ENCODE measurements around the gene HYOU1. TPM values are rescaled to one million over a fixed set of nuclear protein-coding genes. Genes with fewer than 3 reads are reported as not detected.

HYOU1 gene
- total RNA-seq, 5 donors from 2014 or later (not counting 1 experiment from before 2014, with no cell fraction given) = 91.2 to 113 (median 112) TPM

- ChIA-PET CTCF (no interaction called here), POLR2A (no interaction called here)
- H3K9me3 Mint-ChIP-seq = no peaks in the 10 kb centered on the region
- Histone ChIP-seq H3K27ac (ENCODE audit: low read length) (no peak overlapping the region), H3K4me3 (ENCODE audit: control insufficient read depth in 1 of 2, extremely low read depth in 1 of 2, low read length in 1 of 2) (no peak overlapping the region), H3K9me3 (no peaks in the 10 kb centered on the region), H3K27me3 (replicated peaks in 1 of 2; ENCODE audit: control insufficient read depth in 2 of 2, extremely low read depth in 1 of 2, insufficient read depth in 2 of 2, low read length in 1 of 2) (no peaks in the 10 kb centered on the region), H3K4me1 (ENCODE audit: control insufficient read depth in 1 of 2, extremely low read depth in 1 of 2, insufficient read depth in 2 of 2, low read length in 2 of 2) (peaks cover 6 to 26% of the 10 kb centered on the region in 2 experiments), H3K36me3 (ENCODE audit: control insufficient read depth in 2 of 2, extremely low read depth in 1 of 2, insufficient read depth in 1 of 2, low read length in 1 of 2) (peaks cover 42 to 81% of the 10 kb centered on the region in 2 donors)
- no peak overlapping the region for H3K27ac Mint-ChIP-seq
- WGBS (ENCODE audit: insufficient coverage) = 84% methylated on average over 15 of the region's 23 CpGs
- peaks cover 24 to 36% (median 24%) of the 10 kb centered on the region in 3 donors for H3K4me1 Mint-ChIP-seq
- H3K27me3 Mint-ChIP-seq = no peaks in the 10 kb centered on the region
- no peak overlapping the region for H3K4me3 Mint-ChIP-seq
- peaks cover 72% of the 10 kb centered on the region for H3K36me3 Mint-ChIP-seq
- DNase-seq = no peak
- ATAC-seq (replicated peaks in 1 of 4) = no peak
Observed at GRCh38 chr11:119052163-119052814, 4.7 kb downstream of the HYOU1 start.

GRCh38 chr11:119051440-119052162 is 5.4 kb downstream of the HYOU1 start:
- no peak overlapping the region for H3K4me3 ChIP-seq (ENCODE audit: control insufficient read depth in 1 of 2, extremely low read depth in 1 of 2, low read length in 1 of 2)
- H3K9me3 ChIP-seq = no peaks in the 10 kb centered on the region
- H3K27me3 Mint-ChIP-seq = no peaks in the 10 kb centered on the region
- peaks cover 44 to 86% of the 10 kb centered on the region in 2 donors for H3K36me3 ChIP-seq (ENCODE audit: control insufficient read depth in 2 of 2, extremely low read depth in 1 of 2, insufficient read depth in 1 of 2, low read length in 1 of 2)
- H3K27me3 ChIP-seq (replicated peaks in 1 of 2; ENCODE audit: control insufficient read depth in 2 of 2, extremely low read depth in 1 of 2, insufficient read depth in 2 of 2, low read length in 1 of 2) = no peaks in the 10 kb centered on the region
- H3K4me3 Mint-ChIP-seq = no peak overlapping the region
- ChIA-PET CTCF (no interaction called here), POLR2A (interaction anchor here in 1 of 2 donors (1.8 kb wide), 1 partner anchor 16 kb away, joined by 5 read pairs; the partner anchor contains the start of gene VPS11)
- no peak overlapping the region for H3K27ac Mint-ChIP-seq
- 49% methylated on average over 10 of the region's 17 CpGs for WGBS (ENCODE audit: insufficient coverage)
- DNase-seq (peak in 4 of 35 experiments; percentile 11 to 57 (median 16)), ATAC-seq (replicated peaks in 1 of 4) (peak in 1 of 4 experiments; percentile 31)
- H3K27ac ChIP-seq (ENCODE audit: low read length) = no peak overlapping the region
- peaks cover 78% of the 10 kb centered on the region for H3K36me3 Mint-ChIP-seq
- no peaks in the 10 kb centered on the region for H3K9me3 Mint-ChIP-seq
- peaks cover 6 to 26% of the 10 kb centered on the region in 2 experiments for H3K4me1 ChIP-seq (ENCODE audit: control insufficient read depth in 1 of 2, extremely low read depth in 1 of 2, insufficient read depth in 2 of 2, low read length in 2 of 2)
- peaks cover 24 to 34% (median 24%) of the 10 kb centered on the region in 3 donors for H3K4me1 Mint-ChIP-seq

- ChIA-PET POLR2A (interaction anchor here in 1 of 2 donors (0.5 kb wide), 1 partner anchor 221 kb away, joined by 9 read pairs; no protein-coding TSS in a partner anchor), CTCF (no interaction called here)
- no peak for ATAC-seq (replicated peaks in 1 of 4)
- H3K9me3 ChIP-seq = no peaks in the 10 kb centered on the region
- Mint-ChIP-seq H3K4me3 (no peak overlapping the region), H3K4me1 (peaks cover 8 to 14% (median 9%) of the 10 kb centered on the region in 3 donors), H3K27me3 (no peaks in the 10 kb centered on the region), H3K27ac (no peak overlapping the region), H3K9me3 (no peaks in the 10 kb centered on the region), H3K36me3 (peaks cover 77% of the 10 kb centered on the region)
- H3K4me3 ChIP-seq (ENCODE audit: control insufficient read depth in 1 of 2, extremely low read depth in 1 of 2, low read length in 1 of 2) = no peak overlapping the region
- no peak overlapping the region for H3K27ac ChIP-seq (ENCODE audit: low read length)
- H3K36me3 ChIP-seq (ENCODE audit: control insufficient read depth in 2 of 2, extremely low read depth in 1 of 2, insufficient read depth in 1 of 2, low read length in 1 of 2) = peaks cover 41 to 87% of the 10 kb centered on the region in 2 donors
- no peak for DNase-seq
- WGBS (ENCODE audit: insufficient coverage) = 92% methylated on average over 6 of the region's 7 CpGs
- no peaks in the 10 kb centered on the region for H3K27me3 ChIP-seq (replicated peaks in 1 of 2; ENCODE audit: control insufficient read depth in 2 of 2, extremely low read depth in 1 of 2, insufficient read depth in 2 of 2, low read length in 1 of 2)
- peaks cover 0 to 10% of the 10 kb centered on the region in 2 experiments for H3K4me1 ChIP-seq (ENCODE audit: control insufficient read depth in 1 of 2, extremely low read depth in 1 of 2, insufficient read depth in 2 of 2, low read length in 2 of 2)
Observed at GRCh38 chr11:119049081-119049480, 7.9 kb downstream of the HYOU1 start.

GRCh38 chr11:119048644-119049043 is 8.4 kb downstream of the HYOU1 start:
- H3K27me3 Mint-ChIP-seq = no peaks in the 10 kb centered on the region
- no peak overlapping the region for H3K27ac Mint-ChIP-seq

GRCh38 chr11:119047205-119047604 is 9.8 kb downstream of the HYOU1 start:
- Histone ChIP-seq H3K4me3 (ENCODE audit: control insufficient read depth in 1 of 2, extremely low read depth in 1 of 2, low read length in 1 of 2) (no peak overlapping the region), H3K9me3 (no peaks in the 10 kb centered on the region), H3K4me1 (ENCODE audit: control insufficient read depth in 1 of 2, extremely low read depth in 1 of 2, insufficient read depth in 2 of 2, low read length in 2 of 2) (peaks cover 0 to 9% of the 10 kb centered on the region in 2 experiments), H3K27me3 (replicated peaks in 1 of 2; ENCODE audit: control insufficient read depth in 2 of 2, extremely low read depth in 1 of 2, insufficient read depth in 2 of 2, low read length in 1 of 2) (no peaks in the 10 kb centered on the region), H3K27ac (ENCODE audit: low read length) (no peak overlapping the region), H3K36me3 (ENCODE audit: control insufficient read depth in 2 of 2, extremely low read depth in 1 of 2, insufficient read depth in 1 of 2, low read length in 1 of 2) (peaks cover 29 to 68% of the 10 kb centered on the region in 2 donors)
- WGBS (ENCODE audit: insufficient coverage) = 75% methylated on average over 5 of the region's 6 CpGs
- ATAC-seq (replicated peaks in 1 of 4) (no peak), DNase-seq (no peak)
- H3K27me3 Mint-ChIP-seq = no peaks in the 10 kb centered on the region
- no peak overlapping the region for H3K4me3 Mint-ChIP-seq
- H3K36me3 Mint-ChIP-seq = peaks cover 61% of the 10 kb centered on the region
- H3K9me3 Mint-ChIP-seq = no peaks in the 10 kb centered on the region
- ChIA-PET CTCF (interaction anchor here in 1 of 2 donors (0.6 kb wide), 1 partner anchor 49 kb away, joined by 3 read pairs; no protein-coding TSS in a partner anchor), POLR2A (interaction anchor here (0.6 to 0.9 kb wide), 3 partner anchors 9 to 38 kb away, joined by 5 to 10 read pairs (median 6); partner anchors contain the start of gene HMBS (in 1 of the 2))
- peaks cover 0 to 5% (median 1%) of the 10 kb centered on the region in 3 donors for H3K4me1 Mint-ChIP-seq
- no peak overlapping the region for H3K27ac Mint-ChIP-seq

More at GRCh38 chr11:119048644-119049043, 8.4 kb downstream of the HYOU1 start:
- H3K4me3 Mint-ChIP-seq = no peak overlapping the region
- 33% methylated on average over 1 of the region's 9 CpGs for WGBS (ENCODE audit: insufficient coverage)
- Histone ChIP-seq H3K4me1 (ENCODE audit: control insufficient read depth in 1 of 2, extremely low read depth in 1 of 2, insufficient read depth in 2 of 2, low read length in 2 of 2) (peaks cover 0 to 10% of the 10 kb centered on the region in 2 experiments), H3K27me3 (replicated peaks in 1 of 2; ENCODE audit: control insufficient read depth in 2 of 2, extremely low read depth in 1 of 2, insufficient read depth in 2 of 2, low read length in 1 of 2) (no peaks in the 10 kb centered on the region), H3K9me3 (no peaks in the 10 kb centered on the region), H3K36me3 (ENCODE audit: control insufficient read depth in 2 of 2, extremely low read depth in 1 of 2, insufficient read depth in 1 of 2, low read length in 1 of 2) (peaks cover 38 to 83% of the 10 kb centered on the region in 2 donors), H3K4me3 (ENCODE audit: control insufficient read depth in 1 of 2, extremely low read depth in 1 of 2, low read length in 1 of 2) (no peak overlapping the region), H3K27ac (ENCODE audit: low read length) (no peak overlapping the region)
- POLR2A ChIA-PET = interaction anchor here in 1 of 2 donors (1.1 kb wide), 1 partner anchor 19 kb away, joined by 8 read pairs; the partner anchor contains the start of gene VPS11
- CTCF ChIA-PET = no interaction called here
- H3K36me3 Mint-ChIP-seq = peaks cover 73% of the 10 kb centered on the region
- H3K9me3 Mint-ChIP-seq = no peaks in the 10 kb centered on the region
- DNase-seq = no peak
- no peak for ATAC-seq (replicated peaks in 1 of 4)
- peaks cover 8 to 14% (median 9%) of the 10 kb centered on the region in 3 donors for H3K4me1 Mint-ChIP-seq

GRCh38 chr11:119046489-119046888 is 10.5 kb downstream of the HYOU1 start:
- Mint-ChIP-seq H3K4me3 (no peak overlapping the region), H3K27me3 (no peaks in the 10 kb centered on the region), H3K36me3 (peaks cover 56% of the 10 kb centered on the region), H3K4me1 (no peaks in the 10 kb centered on the region), H3K9me3 (no peaks in the 10 kb centered on the region), H3K27ac (no peak overlapping the region)
- Histone ChIP-seq H3K9me3 (no peaks in the 10 kb centered on the region), H3K4me1 (ENCODE audit: control insufficient read depth in 1 of 2, extremely low read depth in 1 of 2, insufficient read depth in 2 of 2, low read length in 2 of 2) (peaks cover 0 to 2% of the 10 kb centered on the region in 2 experiments), H3K27me3 (replicated peaks in 1 of 2; ENCODE audit: control insufficient read depth in 2 of 2, extremely low read depth in 1 of 2, insufficient read depth in 2 of 2, low read length in 1 of 2) (no peaks in the 10 kb centered on the region), H3K4me3 (ENCODE audit: control insufficient read depth in 1 of 2, extremely low read depth in 1 of 2, low read length in 1 of 2) (no peak overlapping the region), H3K36me3 (ENCODE audit: control insufficient read depth in 2 of 2, extremely low read depth in 1 of 2, insufficient read depth in 1 of 2, low read length in 1 of 2) (peaks cover 26 to 61% of the 10 kb centered on the region in 2 donors), H3K27ac (ENCODE audit: low read length) (no peak overlapping the region)
- ChIA-PET POLR2A (interaction anchor here in 1 of 2 donors (0.6 kb wide), 1 partner anchor 10 kb away, joined by 5 read pairs; no protein-coding TSS in a partner anchor), CTCF (interaction anchor here in 1 of 2 donors (0.6 kb wide), 1 partner anchor 333 kb away, joined by 3 read pairs; no protein-coding TSS in a partner anchor)
- WGBS (ENCODE audit: insufficient coverage) = 98% methylated on average over 6 of the region's 6 CpGs
- ATAC-seq (replicated peaks in 1 of 4) = no peak
- DNase-seq = no peak
